Natural killer cell (primary cell): Measurements from ENCODE around the gene SLC35A4. TPM values are rescaled to one million over a fixed set of nuclear protein-coding genes. Genes with fewer than 3 reads are reported as not detected.

Experiments
- ATAC-seq, 3 donors: fragments of 150-1000 bp in 2 of 3; fragments of 200-7000 bp in 1 of 3; cut with Tn5 transposase; 1 replicate in 1 of 3; 2 replicates in 2 of 3; pipeline ENCODE4 v1.10.0; 2021; ENCODE audit warnings: mild to moderate bottlenecking in 2 of 3, moderate library complexity in 2 of 3
- DNase-seq, 2 donors: peaks; one replicate each; pipeline versions ENCODE4 v3.0.0 to v3.0.0-alpha.2; 2013 to 2021; ENCODE audit warnings: mixed read lengths in 1 of 2
- H3K27ac ChIP-seq: one replicate; pipeline ENCODE4 v1.5.1; 2013; ENCODE audit warnings: mild to moderate bottlenecking, low read length
- H3K27me3 ChIP-seq: one replicate; pipeline ENCODE4 v1.6.1; 2013; ENCODE audit warnings: low read length; ENCODE audit not compliant: control insufficient read depth, insufficient read depth
- H3K36me3 ChIP-seq: one replicate; pipeline ENCODE4 v1.6.1; 2013; ENCODE audit warnings: low read length; ENCODE audit not compliant: control insufficient read depth, insufficient read depth
- H3K4me1 ChIP-seq: one replicate; pipeline ENCODE4 v1.6.1; 2013; ENCODE audit warnings: low read length; ENCODE audit not compliant: control insufficient read depth, insufficient read depth
- H3K4me3 ChIP-seq: one replicate; pipeline ENCODE4 v1.5.1; 2013; ENCODE audit warnings: low read length
- H3K9me3 ChIP-seq: one replicate; pipeline ENCODE4 v1.6.1; 2013; ENCODE audit warnings: low read length; ENCODE audit not compliant: control insufficient read depth, insufficient read depth
- H3K27ac Mint-ChIP-seq, 2 donors: one replicate each; pipeline ENCODE4 v1.8.0; 2022; ENCODE audit warnings: mild to moderate bottlenecking in 2 of 2, mixed read lengths in 2 of 2, moderate library complexity in 1 of 2
- H3K27me3 Mint-ChIP-seq, 2 donors: one replicate each; pipeline ENCODE4 v1.8.0; 2022; ENCODE audit warnings: low read depth in 2 of 2, mixed read lengths in 2 of 2
- H3K36me3 Mint-ChIP-seq: one replicate; pipeline ENCODE4 v1.8.0; 2022; ENCODE audit warnings: mixed read lengths
- H3K4me1 Mint-ChIP-seq, 2 donors: one replicate each; pipeline ENCODE4 v1.8.0; 2022; ENCODE audit warnings: mixed read lengths in 2 of 2
- H3K4me3 Mint-ChIP-seq: one replicate; pipeline ENCODE4 v1.8.0; 2022; ENCODE audit warnings: mild to moderate bottlenecking, moderate library complexity, mixed read lengths
- H3K9me3 Mint-ChIP-seq, 2 donors: one replicate each; pipeline ENCODE4 v1.8.0; 2022; ENCODE audit warnings: mixed read lengths in 2 of 2
- CTCF ChIP-seq: fragments of 200-600 bp; IDR thresholded peaks from one replicate; pipeline ENCODE4 v1.8.0; 2022; ENCODE audit warnings: antibody characterized with exemption
- WGBS: methylation state at CpG from one replicate; pipeline ENCODE4 v1.1.7; 2013; ENCODE audit warnings: missing lambda C conversion rate; ENCODE audit not compliant: insufficient coverage; 5-methylcytosine and 5-hydroxymethylcytosine counted together
- intact Hi-C: fragments of 100-400 bp; cut with micrococcal nuclease; formaldehyde crosslinking; loops from one replicate; pipeline ENCODE4 v1.14.2; 2022
- total RNA-seq, 4 donors: library from RNA; stranded (reverse); fragments of 120-200 nt in 1 of 4; gene quantifications; one replicate each; pipeline versions ENCODE4 v1.2.3 to v1.2.4, GENCODE V29; 2013 to 2022

Gene SLC35A4
- total RNA-seq, 3 donors from 2014 or later (not counting 1 experiment from before 2014, with no cell fraction given), result 63.1 to 76.1 (median 72.3) TPM

- Mint-ChIP-seq H3K27me3 (no peaks in the 10 kb centered on the region), H3K36me3 (no peaks in the 10 kb centered on the region), H3K9me3 (no peaks in the 10 kb centered on the region), H3K27ac (peak overlapping the region; percentile 96 to 98), H3K4me1 (peaks cover 48 to 65% of the 10 kb centered on the region in 2 donors), H3K4me3 (peak overlapping the region; percentile 83)
- no peak for TF ChIP-seq CTCF
- H3K4me1 ChIP-seq, result peaks cover 34% of the 10 kb centered on the region
- H3K27me3 ChIP-seq, result no peaks in the 10 kb centered on the region
- intact Hi-C loops, result no loop called here
- H3K4me3 ChIP-seq, result no peak overlapping the region
- H3K36me3 ChIP-seq, result peaks cover 21% of the 10 kb centered on the region
- DNase-seq (peak in 1 of 2 donors; percentile 11), ATAC-seq (no peak)
- 98% methylated on average over 2 of the region's 2 CpGs for WGBS
- no peaks in the 10 kb centered on the region for H3K9me3 ChIP-seq
- H3K27ac ChIP-seq, result peak overlapping the region; percentile 89
Measured at GRCh38 chr5:140568443-140569063, 3.9 kb downstream of the SLC35A4 start.

GRCh38 chr5:140569197-140569596, 4.6 kb downstream of the SLC35A4 start:
- Histone ChIP-seq H3K27me3 (no peaks in the 10 kb centered on the region), H3K9me3 (no peaks in the 10 kb centered on the region), H3K4me3 (no peak overlapping the region), H3K4me1 (peaks cover 29% of the 10 kb centered on the region), H3K27ac (peak overlapping the region; percentile 89), H3K36me3 (peaks cover 21% of the 10 kb centered on the region)
- no peaks in the 10 kb centered on the region for H3K36me3 Mint-ChIP-seq
- TF ChIP-seq CTCF, result no peak
- H3K9me3 Mint-ChIP-seq, result no peaks in the 10 kb centered on the region
- intact Hi-C loops, result no loop called here
- peaks cover 44 to 59% of the 10 kb centered on the region in 2 donors for H3K4me1 Mint-ChIP-seq
- DNase-seq (peak in 1 of 2 donors; percentile 67), ATAC-seq (no peak)
- 11% methylated on average over 4 of the region's 4 CpGs for WGBS
- H3K27me3 Mint-ChIP-seq, result no peaks in the 10 kb centered on the region
- H3K27ac Mint-ChIP-seq, result peak overlapping the region; percentile 96 to 98
- H3K4me3 Mint-ChIP-seq, result peak overlapping the region; percentile 83

GRCh38 chr5:140570058-140570457, 5.4 kb downstream of the SLC35A4 start:
- Histone ChIP-seq H3K4me1 (peaks cover 26% of the 10 kb centered on the region), H3K9me3 (no peaks in the 10 kb centered on the region), H3K27ac (peak overlapping the region; percentile 89), H3K4me3 (no peak overlapping the region), H3K36me3 (peaks cover 21% of the 10 kb centered on the region), H3K27me3 (no peaks in the 10 kb centered on the region)
- Mint-ChIP-seq H3K36me3 (no peaks in the 10 kb centered on the region), H3K9me3 (no peaks in the 10 kb centered on the region), H3K27ac (peak overlapping the region; percentile 96 to 98), H3K27me3 (no peaks in the 10 kb centered on the region), H3K4me3 (peak overlapping the region; percentile 45), H3K4me1 (peaks cover 36 to 50% of the 10 kb centered on the region in 2 donors)
- 92% methylated on average over 4 of the region's 4 CpGs for WGBS
- ATAC-seq, result no peak
- TF ChIP-seq CTCF, result no peak
- DNase-seq, result peak in 1 of 2 donors; percentile 3
- intact Hi-C loops, result no loop called here

GRCh38 chr5:140570488-140570887, 5.9 kb downstream of the SLC35A4 start:
- H3K27me3 ChIP-seq, result no peaks in the 10 kb centered on the region
- Mint-ChIP-seq H3K9me3 (no peaks in the 10 kb centered on the region), H3K4me3 (peak overlapping the region; percentile 45), H3K27me3 (no peaks in the 10 kb centered on the region), H3K4me1 (peaks cover 32 to 46% of the 10 kb centered on the region in 2 donors), H3K36me3 (no peaks in the 10 kb centered on the region), H3K27ac (peak overlapping the region; percentile 96 to 98)
- DNase-seq, result peak in 1 of 2 donors; percentile 3
- ATAC-seq, result no peak
- H3K9me3 ChIP-seq, result no peaks in the 10 kb centered on the region
- WGBS, result 97% methylated on average over 1 of the region's 1 CpG
- intact Hi-C loops, result no loop called here
- TF ChIP-seq CTCF, result no peak
- peak overlapping the region; percentile 89 for H3K27ac ChIP-seq
- H3K4me1 ChIP-seq, result peaks cover 22% of the 10 kb centered on the region
- H3K4me3 ChIP-seq, result no peak overlapping the region
- H3K36me3 ChIP-seq, result peaks cover 21% of the 10 kb centered on the region
